GM12891 (cell line): ENCODE results near the gene HNRNPAB.

Source experiments
- PAX5 ChIP-seq: IDR thresholded peaks from 2 replicates; pipeline ENCODE4 v1.6.1; 2011; ENCODE audit warnings: low read length, moderate library complexity, mild to moderate bottlenecking; ENCODE audit not compliant: insufficient read depth, severe bottlenecking
- POLR2A ChIP-seq: IDR thresholded peaks from 2 replicates; pipeline ENCODE4 v1.6.1; 2011; ENCODE audit warnings: low read depth, low read length, control low read depth
- POLR2AphosphoS5 ChIP-seq: IDR thresholded peaks from 2 replicates; pipeline ENCODE4 v1.6.1; 2011; ENCODE audit warnings: low read depth, low read length, control low read depth
- POU2F2 ChIP-seq: IDR thresholded peaks from 2 replicates; pipeline ENCODE4 v1.6.1; 2011; ENCODE audit warnings: low read depth, mild to moderate bottlenecking, control low read depth, low read length, moderate library complexity
- TAF1 ChIP-seq: IDR thresholded peaks from 2 replicates; pipeline ENCODE4 v1.6.1; 2011; ENCODE audit warnings: low read depth, low read length, control low read depth

- TF ChIP-seq POLR2A (no peak), TAF1 (no peak), POLR2AphosphoS5 (no peak), PAX5 (no peak), POU2F2 (no peak)
Observed at GRCh38 chr5:178236126-178236525, 31.8 kb downstream of the HNRNPAB start.
